ENCODE data around the gene TMEM11.

The TMEM11 gene

GRCh38 chr17:21249920-21250703 lies 36.2 kb upstream of the TMEM11 start:
- Histone ChIP-seq H3K4me3 (ENCODE audit: low read depth, low read length) (no peak overlapping the region), H3K9me3 (ENCODE audit: control insufficient read depth, insufficient read depth, low read depth, low read length) (no peaks in the 10 kb centered on the region)

GRCh38 chr17:21249086-21249795 lies 35.3 kb upstream of the TMEM11 start:
- no peak overlapping the region for H3K9ac ChIP-seq (ENCODE audit: low read length)

More at GRCh38 chr17:21249920-21250703, 36.2 kb upstream of the TMEM11 start:
- Histone ChIP-seq H3K27ac (ENCODE audit: low read depth, low read length) (no peak overlapping the region), H3K27me3 (ENCODE audit: control insufficient read depth, insufficient read depth, low read length) (no peaks in the 10 kb centered on the region), H3K9ac (ENCODE audit: low read length) (no peak overlapping the region), H3K4me1 (ENCODE audit: control insufficient read depth, insufficient read depth, low read length) (peaks cover 27% of the 10 kb centered on the region), H3K36me3 (ENCODE audit: control insufficient read depth, insufficient read depth, low read length) (0 out of 2 replicates have a peak, but pooled peaks cover 3% of the 10 kb centered on the region)

GRCh38 chr17:21248500-21248899 lies 34.5 kb upstream of the TMEM11 start:
- H3K27ac ChIP-seq (ENCODE audit: low read depth, low read length), result no peak overlapping the region
- no peak overlapping the region for H3K9ac ChIP-seq (ENCODE audit: low read length)
- H3K4me3 ChIP-seq (ENCODE audit: low read depth, low read length), result no peak overlapping the region
- no peaks in the 10 kb centered on the region for H3K27me3 ChIP-seq (ENCODE audit: control insufficient read depth, insufficient read depth, low read length)
- H3K4me1 ChIP-seq (ENCODE audit: control insufficient read depth, insufficient read depth, low read length), result peaks cover 22% of the 10 kb centered on the region
- H3K9me3 ChIP-seq (ENCODE audit: control insufficient read depth, insufficient read depth, low read depth, low read length), result no peaks in the 10 kb centered on the region
- 0 out of 2 replicates have a peak, but pooled peaks cover 3% of the 10 kb centered on the region for H3K36me3 ChIP-seq (ENCODE audit: control insufficient read depth, insufficient read depth, low read length)

More at GRCh38 chr17:21249086-21249795, 35.3 kb upstream of the TMEM11 start:
- no peaks in the 10 kb centered on the region for H3K9me3 ChIP-seq (ENCODE audit: control insufficient read depth, insufficient read depth, low read depth, low read length)
- no peak overlapping the region for H3K27ac ChIP-seq (ENCODE audit: low read depth, low read length)
- H3K27me3 ChIP-seq (ENCODE audit: control insufficient read depth, insufficient read depth, low read length), result no peaks in the 10 kb centered on the region
- H3K4me1 ChIP-seq (ENCODE audit: control insufficient read depth, insufficient read depth, low read length), result peaks cover 23% of the 10 kb centered on the region
- H3K4me3 ChIP-seq (ENCODE audit: low read depth, low read length), result no peak overlapping the region
- 0 out of 2 replicates have a peak, but pooled peaks cover 3% of the 10 kb centered on the region for H3K36me3 ChIP-seq (ENCODE audit: control insufficient read depth, insufficient read depth, low read length)

- Histone ChIP-seq H3K36me3 (ENCODE audit: control insufficient read depth, insufficient read depth, low read length) (0 out of 2 replicates have a peak, but pooled peaks cover 3% of the 10 kb centered on the region), H3K4me1 (ENCODE audit: control insufficient read depth, insufficient read depth, low read length) (peaks cover 24% of the 10 kb centered on the region), H3K9me3 (ENCODE audit: control insufficient read depth, insufficient read depth, low read depth, low read length) (no peaks in the 10 kb centered on the region), H3K27me3 (ENCODE audit: control insufficient read depth, insufficient read depth, low read length) (no peaks in the 10 kb centered on the region), H3K27ac (ENCODE audit: low read depth, low read length) (no peak overlapping the region), H3K4me3 (ENCODE audit: low read depth, low read length) (no peak overlapping the region), H3K9ac (ENCODE audit: low read length) (no peak overlapping the region)
These were observed 33.7 kb upstream of the TMEM11 start for GRCh38 chr17:21247552-21248258.

- H3K27me3 ChIP-seq (ENCODE audit: control insufficient read depth, insufficient read depth, low read length), result no peaks in the 10 kb centered on the region
- peaks cover 18% of the 10 kb centered on the region; the same call in 1 of the 2 replicates for H3K4me1 ChIP-seq (ENCODE audit: control insufficient read depth, insufficient read depth, low read length)
- 0 out of 2 replicates have a peak, but pooled peaks cover 5% of the 10 kb centered on the region for H3K36me3 ChIP-seq (ENCODE audit: control insufficient read depth, insufficient read depth, low read length)
- H3K9ac ChIP-seq (ENCODE audit: low read length), result no peak overlapping the region
- H3K4me3 ChIP-seq (ENCODE audit: low read depth, low read length), result no peak overlapping the region
- H3K9me3 ChIP-seq (ENCODE audit: control insufficient read depth, insufficient read depth, low read depth, low read length), result no peaks in the 10 kb centered on the region
- H3K27ac ChIP-seq (ENCODE audit: low read depth, low read length), result no peak overlapping the region
These were observed 32.7 kb upstream of the TMEM11 start for GRCh38 chr17:21246698-21247097.

- Histone ChIP-seq H3K9me3 (ENCODE audit: control insufficient read depth, insufficient read depth, low read depth, low read length) (no peaks in the 10 kb centered on the region), H3K36me3 (ENCODE audit: control insufficient read depth, insufficient read depth, low read length) (0 out of 2 replicates have a peak, but pooled peaks cover 8% of the 10 kb centered on the region), H3K4me1 (ENCODE audit: control insufficient read depth, insufficient read depth, low read length) (peaks cover 19% of the 10 kb centered on the region), H3K9ac (ENCODE audit: low read length) (no peak overlapping the region), H3K4me3 (ENCODE audit: low read depth, low read length) (no peak overlapping the region), H3K27ac (ENCODE audit: low read depth, low read length) (no peak overlapping the region), H3K27me3 (ENCODE audit: control insufficient read depth, insufficient read depth, low read length) (no peaks in the 10 kb centered on the region)
These were observed 31.7 kb upstream of the TMEM11 start for GRCh38 chr17:21245639-21246084.

GRCh38 chr17:21243516-21244303 lies 29.7 kb upstream of the TMEM11 start:
- 0 out of 2 replicates have a peak, but pooled peaks cover 8% of the 10 kb centered on the region for H3K36me3 ChIP-seq (ENCODE audit: control insufficient read depth, insufficient read depth, low read length)
- no peaks in the 10 kb centered on the region for H3K27me3 ChIP-seq (ENCODE audit: control insufficient read depth, insufficient read depth, low read length)
- no peak overlapping the region for H3K9ac ChIP-seq (ENCODE audit: low read length)
- H3K27ac ChIP-seq (ENCODE audit: low read depth, low read length), result no peak overlapping the region
- peaks cover 33% of the 10 kb centered on the region for H3K4me1 ChIP-seq (ENCODE audit: control insufficient read depth, insufficient read depth, low read length)
- no peak overlapping the region for H3K4me3 ChIP-seq (ENCODE audit: low read depth, low read length)
- H3K9me3 ChIP-seq (ENCODE audit: control insufficient read depth, insufficient read depth, low read depth, low read length), result no peaks in the 10 kb centered on the region

GRCh38 chr17:21242780-21243515 lies 29.0 kb upstream of the TMEM11 start:
- no peaks in the 10 kb centered on the region for H3K9me3 ChIP-seq (ENCODE audit: control insufficient read depth, insufficient read depth, low read depth, low read length)
- 0 out of 2 replicates have a peak, but pooled peaks cover 8% of the 10 kb centered on the region for H3K36me3 ChIP-seq (ENCODE audit: control insufficient read depth, insufficient read depth, low read length)
- H3K4me1 ChIP-seq (ENCODE audit: control insufficient read depth, insufficient read depth, low read length), result peaks cover 33% of the 10 kb centered on the region
- H3K27me3 ChIP-seq (ENCODE audit: control insufficient read depth, insufficient read depth, low read length), result no peaks in the 10 kb centered on the region
- H3K27ac ChIP-seq (ENCODE audit: low read depth, low read length), result no peak overlapping the region
- no peak overlapping the region for H3K9ac ChIP-seq (ENCODE audit: low read length)
- H3K4me3 ChIP-seq (ENCODE audit: low read depth, low read length), result no peak overlapping the region

GRCh38 chr17:21242026-21242697 lies 28.2 kb upstream of the TMEM11 start:
- H3K9ac ChIP-seq (ENCODE audit: low read length), result no peak overlapping the region
- H3K36me3 ChIP-seq (ENCODE audit: control insufficient read depth, insufficient read depth, low read length), result 0 out of 2 replicates have a peak, but pooled peaks cover 5% of the 10 kb centered on the region
- H3K27ac ChIP-seq (ENCODE audit: low read depth, low read length), result no peak overlapping the region
- H3K9me3 ChIP-seq (ENCODE audit: control insufficient read depth, insufficient read depth, low read depth, low read length), result no peaks in the 10 kb centered on the region
- H3K4me3 ChIP-seq (ENCODE audit: low read depth, low read length), result no peak overlapping the region
- H3K27me3 ChIP-seq (ENCODE audit: control insufficient read depth, insufficient read depth, low read length), result no peaks in the 10 kb centered on the region
- peaks cover 33% of the 10 kb centered on the region for H3K4me1 ChIP-seq (ENCODE audit: control insufficient read depth, insufficient read depth, low read length)
